ENCODE results near the gene ITLN2.
"Not testable (repeated sequence)": the region's sequence is repeated elsewhere in the genome, so short reads cannot be mapped to it uniquely, and the experiment has no call there.

The ITLN2 gene

GRCh38 chr1:160952129-160952510 lies 2.5 kb downstream of the ITLN2 start:
- TF ChIP-seq CTCF (conservative IDR thresholded peaks at IDR 0.05) = no peak
- H3K27ac ChIP-seq = no peak overlapping the region

DNA sequence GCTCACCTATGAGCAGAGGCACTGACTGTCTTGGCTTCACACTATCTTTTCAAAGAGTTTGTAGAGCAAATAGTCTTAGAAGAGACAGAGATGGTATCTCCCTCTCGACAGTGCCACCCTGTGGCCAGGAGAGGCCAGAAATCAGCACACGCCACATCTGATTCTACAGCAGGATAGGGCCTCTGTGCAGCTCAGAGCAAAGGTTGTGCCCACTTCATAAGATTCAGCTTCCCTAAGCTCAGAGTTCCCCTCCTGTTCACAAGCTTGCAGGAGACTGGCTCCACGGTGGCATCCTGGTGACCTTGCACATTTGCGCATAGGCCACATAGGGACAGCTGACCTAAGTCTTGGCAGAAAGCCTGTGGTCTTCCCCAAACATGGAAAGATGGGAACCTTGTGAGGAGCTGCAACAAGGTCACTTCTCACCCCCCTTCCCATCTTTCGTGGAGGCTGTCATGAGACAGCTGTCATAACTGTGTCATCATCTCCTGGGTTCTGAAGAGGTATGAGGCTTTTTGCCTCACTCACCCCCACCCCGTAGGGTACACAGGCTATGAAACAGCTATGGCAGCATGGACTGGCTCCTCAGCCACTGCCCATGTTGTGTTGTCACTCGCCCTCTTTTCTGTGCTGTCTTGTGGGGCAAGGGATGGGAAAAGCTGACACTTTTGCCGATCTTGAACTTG lies 3.0 kb downstream of the ITLN2 start:
- peak; percentile 83 for TF ChIP-seq CTCF (conservative IDR thresholded peaks at IDR 0.05)
- H3K27ac ChIP-seq = 0 out of 2 replicates have a peak overlapping the region, but pooled peaks have one; percentile 9

DNA sequence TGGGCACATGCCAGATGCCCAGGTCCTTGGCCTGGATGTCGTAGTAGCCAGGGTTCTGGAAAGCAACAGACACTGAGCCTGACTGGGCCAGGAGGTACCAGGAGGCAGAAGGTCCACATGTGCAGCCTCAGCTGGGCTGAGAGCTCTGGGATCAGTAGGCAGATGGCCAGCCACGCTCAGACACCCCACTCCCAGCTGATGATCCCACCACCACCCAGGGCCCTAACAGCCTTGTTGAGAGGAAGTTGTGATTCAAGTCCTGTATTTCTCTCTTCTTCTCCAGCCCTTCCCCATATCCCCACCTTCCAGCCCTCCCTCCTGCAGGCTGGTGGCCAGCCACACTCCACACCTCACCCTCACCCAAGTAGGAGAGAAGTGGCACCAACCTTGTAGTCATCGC lies 4.0 kb downstream of the ITLN2 start:
- peak overlapping the region; percentile 78; the same call in 1 of the 2 replicates for H3K27ac ChIP-seq
- TF ChIP-seq CTCF (conservative IDR thresholded peaks at IDR 0.05) = no peak

DNA sequence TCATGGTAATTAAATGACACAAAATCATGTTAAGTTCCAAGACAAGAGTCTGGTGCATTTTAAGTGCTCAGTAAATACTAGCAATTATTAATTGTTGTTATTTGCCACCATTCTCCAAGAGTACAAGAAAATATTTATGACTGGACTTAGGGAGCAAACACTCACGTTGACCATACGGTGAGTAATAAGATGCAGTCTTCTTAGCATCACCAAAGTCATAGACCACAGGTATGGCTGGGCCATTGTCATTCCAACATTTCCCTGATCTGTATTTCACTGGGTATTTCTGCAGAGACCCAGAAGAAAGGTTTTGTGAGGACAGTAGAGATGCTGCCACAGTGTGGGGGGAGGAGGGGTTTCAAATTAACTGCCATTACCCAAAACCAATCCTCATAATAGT lies 4.7 kb downstream of the ITLN2 start:
- peak overlapping the region; percentile 78 for H3K27ac ChIP-seq
- no peak for TF ChIP-seq CTCF (conservative IDR thresholded peaks at IDR 0.05)

DNA sequence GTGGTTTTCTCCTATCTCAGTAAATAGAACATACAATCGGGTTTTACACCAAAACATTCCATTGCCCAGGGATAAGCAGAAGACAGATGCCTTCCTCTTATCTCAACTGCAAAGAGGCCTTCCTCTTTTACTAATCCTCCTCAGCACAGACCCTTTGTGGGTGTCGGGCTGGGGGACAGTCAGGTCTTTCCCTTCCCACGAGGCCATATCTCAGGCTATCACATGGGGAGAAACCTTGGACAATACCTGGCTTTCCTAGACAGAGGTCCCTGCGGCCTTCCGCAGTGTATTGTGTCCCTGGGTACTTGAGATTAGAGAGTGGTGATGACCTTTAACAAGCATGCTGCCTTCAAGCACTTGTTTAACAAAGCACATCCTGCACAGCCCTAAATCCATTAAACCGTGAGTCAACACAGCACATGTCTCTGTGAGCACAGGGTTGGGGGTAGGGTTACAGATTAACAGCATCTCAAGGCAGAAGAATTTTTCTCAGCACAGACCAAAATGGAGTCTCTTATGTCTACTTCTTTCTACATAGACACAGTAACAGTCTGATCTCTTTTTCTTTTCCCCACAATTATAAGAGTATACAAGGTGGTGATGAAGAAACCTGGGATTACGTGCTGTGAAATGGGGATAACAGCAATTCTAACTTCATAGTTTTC lies 5.3 kb downstream of the ITLN2 start:
- H3K27ac ChIP-seq = peak overlapping the region; percentile 78

- not testable (repeated sequence) for H3K27ac ChIP-seq
Measured at GRCh38 chr1:160947174-160947759, 7.3 kb downstream of the ITLN2 start.

GRCh38 chr1:160945881-160946280 lies 8.7 kb downstream of the ITLN2 start:
- H3K27ac ChIP-seq = not testable (repeated sequence)

DNA sequence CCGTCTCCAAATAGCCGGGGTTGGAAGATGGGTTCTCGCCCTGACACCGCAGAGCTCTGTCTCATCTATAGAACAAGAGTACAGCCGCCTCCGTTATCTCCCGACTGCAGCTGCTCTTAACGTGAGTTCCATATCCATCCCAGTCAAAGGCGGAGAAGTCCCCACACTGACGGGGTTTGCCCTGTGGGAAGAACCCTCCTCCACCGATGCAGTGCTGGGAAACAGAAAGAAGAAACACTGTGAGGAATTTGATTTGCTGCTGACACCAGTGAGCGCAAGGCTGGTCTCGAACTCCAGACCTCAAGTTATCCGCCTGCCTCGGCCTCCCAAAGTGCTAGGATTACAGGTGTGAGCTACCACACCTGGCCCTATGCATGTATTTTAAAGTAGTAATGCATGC lies 9.5 kb downstream of the ITLN2 start:
- H3K27ac ChIP-seq = no peak overlapping the region

More for the DNA sequence above, 9.5 kb downstream of the ITLN2 start:
- no peak for TF ChIP-seq CTCF (conservative IDR thresholded peaks at IDR 0.05)
